Body of pancreas (tissue), 4 donors: ENCODE results near the gene GPRC5D.

Experiments
- POLR2A ChIP-seq, 3 donors: fragments of 450-650 bp; IDR thresholded peaks; one replicate each; pipeline ENCODE4 v1.6.1; 2016; ENCODE audit warnings: antibody characterized with exemption in 3 of 3, mild to moderate bottlenecking in 2 of 3
- TF ChIP-seq, protein P1 (sequence below), 7 experiments: fragments of 450-650 bp in 4 of 7; fragments of 200-600 bp in 3 of 7; sonication (generic) in 3 of 7; IDR thresholded peaks; one replicate each; pipeline ENCODE4 v1.5.1; 2016 to 2019; ENCODE audit warnings: antibody characterized with exemption in 7 of 7

DNA sequence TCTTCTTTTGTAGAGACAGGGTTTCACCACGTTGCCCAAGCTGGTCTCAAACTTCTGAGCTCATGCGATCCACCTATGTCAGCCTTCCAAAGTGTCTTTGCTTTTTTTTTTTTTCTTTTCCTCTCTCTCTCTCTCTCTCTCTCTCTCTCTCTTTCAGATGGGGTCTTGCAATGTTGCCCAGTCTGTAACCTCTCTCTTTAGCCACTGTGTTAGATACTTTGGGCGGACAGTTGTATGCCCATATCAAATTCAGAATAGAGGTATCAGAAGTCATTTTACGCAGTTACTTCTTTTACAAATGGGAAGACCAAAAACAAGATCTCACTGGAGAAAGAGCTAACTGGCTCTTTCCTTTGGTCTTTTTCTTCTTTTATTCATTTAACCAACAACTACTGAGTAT lies 41.4 kb upstream of the GPRC5D start:
- no peak for TF ChIP-seq POLR2A (IDR thresholded peaks at IDR 0.05)
- TF ChIP-seq, protein P1, sequence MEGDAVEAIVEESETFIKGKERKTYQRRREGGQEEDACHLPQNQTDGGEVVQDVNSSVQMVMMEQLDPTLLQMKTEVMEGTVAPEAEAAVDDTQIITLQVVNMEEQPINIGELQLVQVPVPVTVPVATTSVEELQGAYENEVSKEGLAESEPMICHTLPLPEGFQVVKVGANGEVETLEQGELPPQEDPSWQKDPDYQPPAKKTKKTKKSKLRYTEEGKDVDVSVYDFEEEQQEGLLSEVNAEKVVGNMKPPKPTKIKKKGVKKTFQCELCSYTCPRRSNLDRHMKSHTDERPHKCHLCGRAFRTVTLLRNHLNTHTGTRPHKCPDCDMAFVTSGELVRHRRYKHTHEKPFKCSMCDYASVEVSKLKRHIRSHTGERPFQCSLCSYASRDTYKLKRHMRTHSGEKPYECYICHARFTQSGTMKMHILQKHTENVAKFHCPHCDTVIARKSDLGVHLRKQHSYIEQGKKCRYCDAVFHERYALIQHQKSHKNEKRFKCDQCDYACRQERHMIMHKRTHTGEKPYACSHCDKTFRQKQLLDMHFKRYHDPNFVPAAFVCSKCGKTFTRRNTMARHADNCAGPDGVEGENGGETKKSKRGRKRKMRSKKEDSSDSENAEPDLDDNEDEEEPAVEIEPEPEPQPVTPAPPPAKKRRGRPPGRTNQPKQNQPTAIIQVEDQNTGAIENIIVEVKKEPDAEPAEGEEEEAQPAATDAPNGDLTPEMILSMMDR (IDR thresholded peaks at IDR 0.05), result no peak
